GM23248 (cell line): ENCODE measurements around the gene RALB.

ENCODE experiments used
- EZH2 ChIP-seq: fragments of 200-600 bp; sonication (generic); IDR thresholded peaks from 2 replicates; pipeline ENCODE4 v1.6.1; 2018; ENCODE audit warnings: antibody characterized with exemption, mild to moderate bottlenecking; ENCODE audit not compliant: insufficient read depth, poor library complexity, severe bottlenecking
- EZH2phosphoT487 ChIP-seq: fragments of 200-600 bp; sonication (generic); IDR thresholded peaks from 2 replicates; pipeline ENCODE4 v1.6.1; 2018; ENCODE audit warnings: antibody characterized with exemption, moderate library complexity, mild to moderate bottlenecking, low read depth; ENCODE audit not compliant: insufficient read depth

DNA sequence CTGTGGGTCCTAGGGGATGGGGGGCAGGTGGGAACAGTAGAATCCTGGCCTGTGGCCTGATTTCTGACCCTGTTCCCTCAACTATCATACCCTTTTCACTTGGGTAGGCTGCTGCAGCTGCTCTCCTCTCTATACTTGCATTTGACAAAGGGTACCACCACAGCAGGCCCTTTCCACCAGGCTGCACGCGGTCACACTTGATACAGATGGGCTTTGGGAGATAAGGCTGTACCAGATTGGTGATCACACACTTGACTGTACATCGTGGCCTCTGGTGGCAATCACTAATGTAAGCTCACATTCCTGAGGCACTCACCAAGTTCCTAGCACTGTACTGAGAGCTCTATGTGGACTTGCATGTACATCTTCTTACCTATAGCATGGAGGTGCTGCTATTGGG lies 1.6 kb upstream of the RALB start:
- TF ChIP-seq EZH2 (no peak), EZH2phosphoT487 (no peak)
